Activated CD4-positive, alpha-beta T cell treated with anti-CD3 and anti-CD28 coated beads, Interleukin-2, amount 50 U/mL, for 48 hours (primary cell): Measurements from ENCODE around the gene ADAMTS12.

Experiments
- DNase-seq, 2 experiments: peaks; one replicate each; pipeline ENCODE4 v3.0.0-alpha.2; 2020

The ADAMTS12 gene

GRCh38 chr5:33795496-33795895 lies 96.3 kb downstream of the ADAMTS12 start:
- DNase-seq: no peak

- DNase-seq: no peak
These were observed 97.1 kb downstream of the ADAMTS12 start for GRCh38 chr5:33794550-33795181.

- DNase-seq: no peak
These were observed 97.8 kb downstream of the ADAMTS12 start for GRCh38 chr5:33793836-33794549.

GRCh38 chr5:33793276-33793675 lies 98.5 kb downstream of the ADAMTS12 start:
- no peak for DNase-seq

DNA sequence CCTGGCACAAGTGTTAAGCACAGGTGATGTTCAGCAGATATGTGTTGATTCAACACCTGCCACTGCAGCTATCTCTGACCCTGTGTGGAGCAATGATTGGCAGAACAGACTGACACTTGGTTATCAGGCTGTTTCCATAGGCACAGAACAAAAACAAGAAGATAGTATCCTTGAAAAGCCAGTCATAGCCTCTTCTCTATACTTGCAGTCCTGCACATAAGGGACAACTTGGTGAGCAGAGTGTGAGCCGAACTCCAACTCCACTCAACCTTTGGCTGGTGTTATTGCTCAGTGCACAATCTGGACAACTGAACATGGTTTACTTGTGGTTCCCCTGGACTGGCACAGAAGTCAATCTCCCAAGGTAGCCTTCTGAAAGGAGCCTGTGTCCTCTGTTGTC lies 99.2 kb downstream of the ADAMTS12 start:
- no peak for DNase-seq

DNA sequence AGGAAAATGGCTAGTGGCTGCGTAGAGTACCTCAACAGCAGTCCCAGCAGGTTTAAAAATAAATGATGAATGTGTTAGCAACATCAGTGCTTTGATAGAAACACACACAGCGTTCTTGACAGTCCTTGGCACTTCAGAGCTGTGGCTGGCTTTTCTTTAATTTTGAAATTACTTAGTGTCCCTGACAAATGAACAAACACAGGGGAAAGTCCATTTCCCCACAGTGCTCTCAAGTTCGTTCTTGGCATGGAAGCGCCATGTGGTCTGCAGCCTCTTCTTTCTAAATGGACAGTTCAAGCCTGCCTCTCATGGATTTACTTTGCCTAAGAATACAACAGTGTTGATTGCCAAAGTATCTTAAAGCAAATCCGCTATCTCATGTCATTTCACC lies 102.2 kb downstream of the ADAMTS12 start:
- DNase-seq: no peak

GRCh38 chr5:33788922-33789566 lies 102.7 kb downstream of the ADAMTS12 start:
- DNase-seq: no peak

GRCh38 chr5:33785571-33785970 lies 106.2 kb downstream of the ADAMTS12 start:
- no peak for DNase-seq

DNA sequence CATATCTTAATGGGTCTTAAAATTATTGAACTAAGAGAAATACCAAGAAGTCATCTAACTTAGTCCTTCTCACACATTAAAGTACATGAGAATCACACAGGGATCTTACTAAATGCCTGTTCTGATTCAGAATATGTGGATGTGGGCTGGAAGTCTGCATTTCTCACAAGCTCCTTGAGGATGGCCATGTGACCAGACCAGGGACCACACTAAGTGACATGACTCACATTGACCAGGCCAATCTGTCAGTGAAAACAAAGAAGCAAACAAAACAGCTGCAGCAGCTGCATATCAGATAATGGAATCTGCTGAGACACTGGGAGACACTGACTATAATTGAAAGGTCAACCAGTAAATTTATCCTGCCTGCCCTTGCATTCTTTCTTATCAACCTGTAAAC lies 110.5 kb downstream of the ADAMTS12 start:
- DNase-seq: no peak

- no peak for DNase-seq
These were observed 115.6 kb downstream of the ADAMTS12 start for GRCh38 chr5:33776151-33776660.

DNA sequence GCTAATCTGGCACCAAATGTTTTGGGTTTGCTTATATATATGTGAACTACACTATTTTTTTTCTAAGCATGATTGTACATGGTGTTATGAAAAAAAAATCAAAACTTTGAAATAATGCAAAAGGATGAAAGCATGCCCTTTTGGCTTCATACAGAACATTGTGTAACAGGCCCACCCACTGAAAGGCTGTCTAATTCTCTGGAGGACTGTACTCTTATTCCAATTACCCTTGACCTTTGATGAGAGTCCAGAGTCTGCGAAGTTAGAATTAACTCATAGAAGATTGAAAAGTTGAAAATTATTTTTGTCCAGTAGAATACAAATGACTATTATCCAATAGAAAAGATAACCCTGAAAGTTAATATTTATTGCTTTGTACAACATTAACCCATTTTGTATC lies 117.4 kb downstream of the ADAMTS12 start:
- DNase-seq: no peak

GRCh38 chr5:33772380-33772897 lies 119.4 kb downstream of the ADAMTS12 start:
- no peak for DNase-seq

GRCh38 chr5:33769968-33770367 lies 121.8 kb downstream of the ADAMTS12 start:
- DNase-seq: no peak

- no peak for DNase-seq
These were observed 122.6 kb downstream of the ADAMTS12 start for GRCh38 chr5:33769196-33769595.

- DNase-seq: no peak
These were observed 125.8 kb downstream of the ADAMTS12 start for GRCh38 chr5:33766023-33766422.

- no peak for DNase-seq
These were observed 127.0 kb downstream of the ADAMTS12 start for GRCh38 chr5:33764786-33765185.

- DNase-seq: no peak
These were observed 128.4 kb downstream of the ADAMTS12 start for GRCh38 chr5:33763435-33763834.

DNA sequence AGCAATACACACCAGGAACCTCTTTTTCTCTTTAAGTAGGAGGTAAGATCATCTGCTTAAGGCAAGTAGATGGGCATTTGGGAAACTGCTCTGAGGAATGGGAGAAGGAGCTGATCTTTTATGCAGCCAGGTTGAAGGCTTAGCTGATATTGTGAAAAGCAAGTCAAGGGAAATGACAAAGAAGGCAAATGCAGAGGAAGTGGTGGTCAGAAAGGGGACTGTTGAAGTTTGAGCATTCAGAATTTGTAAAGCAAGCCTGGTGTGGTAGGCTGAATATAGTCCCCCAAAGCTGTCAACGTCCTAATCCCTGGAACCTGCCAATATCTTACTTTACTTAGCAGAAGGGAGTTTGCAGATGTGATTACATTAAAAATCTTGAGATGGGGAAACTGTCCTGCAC lies 128.9 kb downstream of the ADAMTS12 start:
- no peak for DNase-seq

GRCh38 chr5:33761139-33761538 lies 130.7 kb downstream of the ADAMTS12 start:
- DNase-seq: no peak

GRCh38 chr5:33758737-33759136 lies 133.1 kb downstream of the ADAMTS12 start:
- DNase-seq: no peak

DNA sequence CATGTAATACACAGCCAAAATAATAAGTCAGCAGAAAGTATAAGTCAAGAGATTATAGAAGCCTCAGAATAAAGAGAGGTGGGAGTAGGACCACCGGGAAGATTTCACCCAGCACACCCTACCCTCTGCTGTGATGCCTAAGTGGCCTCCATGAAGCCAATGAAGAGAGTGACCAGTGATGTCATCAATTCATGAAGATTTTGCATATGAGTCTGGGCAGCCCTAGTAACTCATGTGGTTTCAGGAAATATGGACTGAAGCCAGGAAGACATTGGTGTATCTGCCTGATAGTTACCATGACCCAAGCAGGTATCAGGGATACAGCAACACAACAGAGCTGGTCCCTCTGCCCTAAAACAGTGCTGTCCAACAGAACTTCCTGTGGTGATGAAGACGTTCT lies 135.3 kb downstream of the ADAMTS12 start:
- no peak for DNase-seq

GRCh38 chr5:33755231-33755630 lies 136.6 kb downstream of the ADAMTS12 start:
- no peak for DNase-seq

- DNase-seq: no peak
These were observed 138.1 kb downstream of the ADAMTS12 start for GRCh38 chr5:33753704-33754103.

DNA sequence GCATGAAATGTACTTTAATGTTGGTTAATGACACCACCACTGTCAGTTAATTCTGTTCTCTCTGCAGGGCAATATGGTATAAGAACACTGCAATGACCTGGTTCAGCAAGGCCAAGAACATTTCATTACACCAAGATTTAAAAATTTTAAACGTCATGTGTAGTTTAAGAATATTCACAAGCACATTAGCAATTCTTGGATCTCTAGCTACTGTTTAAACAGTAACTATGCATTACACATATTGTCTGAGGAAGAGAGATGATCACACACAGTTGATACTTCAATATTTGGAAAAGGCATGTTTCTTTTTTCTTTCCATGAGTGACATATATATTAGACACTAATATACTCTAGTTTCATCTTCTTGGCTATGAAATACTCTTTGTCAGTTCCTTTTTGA lies 143.0 kb downstream of the ADAMTS12 start:
- DNase-seq: no peak
